ENCODE results near the gene DPF3.

DPF3 gene

GRCh38 chr14:72675126-72675525, 218.8 kb downstream of the DPF3 start:
- DNase-seq = no peak

- no peak for DNase-seq
Observed at GRCh38 chr14:72673179-72673578, 220.7 kb downstream of the DPF3 start.

- DNase-seq = peak; percentile 84
Observed at GRCh38 chr14:72666610-72667009, 227.3 kb downstream of the DPF3 start.

- DNase-seq = peak; percentile 97
Observed at GRCh38 chr14:72665259-72665658, 228.6 kb downstream of the DPF3 start.

GRCh38 chr14:72664651-72665050, 229.2 kb downstream of the DPF3 start:
- no peak for DNase-seq

GRCh38 chr14:72663956-72664650, 229.8 kb downstream of the DPF3 start:
- DNase-seq = no peak

GRCh38 chr14:72663076-72663487, 230.8 kb downstream of the DPF3 start:
- DNase-seq = no peak

GRCh38 chr14:72662214-72662613, 231.7 kb downstream of the DPF3 start:
- DNase-seq = no peak

GRCh38 chr14:72657214-72657921, 236.5 kb downstream of the DPF3 start:
- no peak for DNase-seq

GRCh38 chr14:72653026-72653425, 240.9 kb downstream of the DPF3 start:
- DNase-seq = no peak

- peak; percentile 61 for DNase-seq
Observed at GRCh38 chr14:72652179-72652578, 241.7 kb downstream of the DPF3 start.

- DNase-seq = no peak
Observed at GRCh38 chr14:72651714-72652113, 242.2 kb downstream of the DPF3 start.

GRCh38 chr14:72651081-72651480, 242.8 kb downstream of the DPF3 start:
- peak; percentile 69 for DNase-seq

- no peak for DNase-seq
Observed at GRCh38 chr14:72649603-72650227, 244.2 kb downstream of the DPF3 start.

GRCh38 chr14:72647782-72648181, 246.1 kb downstream of the DPF3 start:
- DNase-seq = no peak

- peak; percentile 50 for DNase-seq
Observed at GRCh38 chr14:72646861-72647528, 246.9 kb downstream of the DPF3 start.

- no peak for DNase-seq
Observed at GRCh38 chr14:72645706-72646105, 248.2 kb downstream of the DPF3 start.

GRCh38 chr14:72644758-72645489, 249.0 kb downstream of the DPF3 start:
- DNase-seq = no peak

GRCh38 chr14:72644038-72644437, 249.9 kb downstream of the DPF3 start:
- DNase-seq = no peak

- DNase-seq = peak; percentile 97
Observed at GRCh38 chr14:72643317-72643801, 250.5 kb downstream of the DPF3 start.

- DNase-seq = no peak
Observed at GRCh38 chr14:72640911-72641485, 252.9 kb downstream of the DPF3 start.

- DNase-seq = peak; percentile 77
Observed at GRCh38 chr14:72638021-72638420, 255.9 kb downstream of the DPF3 start.
